Gastrocnemius medialis (tissue), 4 donors: ENCODE results near the gene BDKRB1.

ENCODE experiments used
- POLR2A ChIP-seq, 2 donors: fragments of 450-650 bp; IDR thresholded peaks; one replicate each; pipeline ENCODE4 v1.6.1; 2017; ENCODE audit warnings: antibody characterized with exemption in 2 of 2, mild to moderate bottlenecking in 2 of 2, moderate library complexity in 2 of 2
- TF ChIP-seq, protein P1 (sequence below), 5 experiments: fragments of 450-650 bp in 3 of 5; fragments of 200-600 bp in 2 of 5; sonication (generic) in 2 of 5; IDR thresholded peaks in 4 of 5; conservative IDR thresholded peaks in 1 of 5; 1 replicate in 4 of 5; 2 replicates in 1 of 5; pipeline ENCODE4 v1.5.1; 2016 to 2019; ENCODE audit warnings: antibody characterized with exemption in 5 of 5, mild to moderate bottlenecking in 3 of 5, moderate library complexity in 3 of 5

GRCh38 chr14:96237641-96238040 lies 18.4 kb upstream of the BDKRB1 start:
- TF ChIP-seq, protein P1, sequence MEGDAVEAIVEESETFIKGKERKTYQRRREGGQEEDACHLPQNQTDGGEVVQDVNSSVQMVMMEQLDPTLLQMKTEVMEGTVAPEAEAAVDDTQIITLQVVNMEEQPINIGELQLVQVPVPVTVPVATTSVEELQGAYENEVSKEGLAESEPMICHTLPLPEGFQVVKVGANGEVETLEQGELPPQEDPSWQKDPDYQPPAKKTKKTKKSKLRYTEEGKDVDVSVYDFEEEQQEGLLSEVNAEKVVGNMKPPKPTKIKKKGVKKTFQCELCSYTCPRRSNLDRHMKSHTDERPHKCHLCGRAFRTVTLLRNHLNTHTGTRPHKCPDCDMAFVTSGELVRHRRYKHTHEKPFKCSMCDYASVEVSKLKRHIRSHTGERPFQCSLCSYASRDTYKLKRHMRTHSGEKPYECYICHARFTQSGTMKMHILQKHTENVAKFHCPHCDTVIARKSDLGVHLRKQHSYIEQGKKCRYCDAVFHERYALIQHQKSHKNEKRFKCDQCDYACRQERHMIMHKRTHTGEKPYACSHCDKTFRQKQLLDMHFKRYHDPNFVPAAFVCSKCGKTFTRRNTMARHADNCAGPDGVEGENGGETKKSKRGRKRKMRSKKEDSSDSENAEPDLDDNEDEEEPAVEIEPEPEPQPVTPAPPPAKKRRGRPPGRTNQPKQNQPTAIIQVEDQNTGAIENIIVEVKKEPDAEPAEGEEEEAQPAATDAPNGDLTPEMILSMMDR (IDR thresholded peaks at IDR 0.05 in 4 of 5, conservative IDR thresholded peaks at IDR 0.05 in 1 of 5) = no peak
- no peak for TF ChIP-seq POLR2A (IDR thresholded peaks at IDR 0.05)
